G401.6 (cell line): ENCODE data around the gene CEMIP.

Experiments
- FAIRE-seq: peaks from 2 replicates; lab custom pipeline; 2012; peaks lifted over from hg19 to GRCh38; lab: Jason Lieb, UNC

CEMIP gene

GRCh38 chr15:80985981-80986380 lies 206.8 kb downstream of the CEMIP start:
- no peak for FAIRE-seq

- no peak for FAIRE-seq
Observed at GRCh38 chr15:80986487-80986886, 207.3 kb downstream of the CEMIP start.

GRCh38 chr15:80988148-80988796 lies 209.1 kb downstream of the CEMIP start:
- FAIRE-seq = no peak

GRCh38 chr15:80989081-80989517 lies 209.9 kb downstream of the CEMIP start:
- FAIRE-seq = no peak

GRCh38 chr15:80989518-80990478 lies 210.6 kb downstream of the CEMIP start, which contains the start of gene MESD:
MESD (minus strand) TSS chr15:80989819; CDS start chr15:80989791, 28 bp downstream.
- FAIRE-seq = peak; percentile 89

- FAIRE-seq = no peak
Observed at GRCh38 chr15:80990955-80991354, 211.8 kb downstream of the CEMIP start.

GRCh38 chr15:80991421-80991820 lies 212.3 kb downstream of the CEMIP start:
- FAIRE-seq = no peak

- no peak for FAIRE-seq
Observed at GRCh38 chr15:80992006-80992405, 212.8 kb downstream of the CEMIP start.

- no peak for FAIRE-seq
Observed at GRCh38 chr15:80992441-80992840, 213.3 kb downstream of the CEMIP start.

GRCh38 chr15:80996247-80996646 lies 217.1 kb downstream of the CEMIP start:
- no peak for FAIRE-seq

- no peak for FAIRE-seq
Observed at GRCh38 chr15:80997692-80998091, 218.5 kb downstream of the CEMIP start.

- no peak for FAIRE-seq
Observed at GRCh38 chr15:80998251-80998650, 219.1 kb downstream of the CEMIP start.

GRCh38 chr15:80999623-81000036 lies 220.5 kb downstream of the CEMIP start:
- no peak for FAIRE-seq

- no peak for FAIRE-seq
Observed at GRCh38 chr15:81000144-81000623, 221.0 kb downstream of the CEMIP start.

- no peak for FAIRE-seq
Observed at GRCh38 chr15:81000624-81001151, 221.5 kb downstream of the CEMIP start, which contains the start of gene TLNRD1. TLNRD1 (plus strand) TSS chr15:81000923; CDS start chr15:81002272, 1,349 bp downstream.
